Measurements from ENCODE around the gene SECISBP2L.

GRCh38 chr15:49062900-49063299, 16.7 kb upstream of the SECISBP2L start:
- TF ChIP-seq CTCF (IDR thresholded peaks at IDR 0.05) = no peak
- no peak for TF ChIP-seq EZH2phosphoT487 (IDR thresholded peaks at IDR 0.05)
- no peak for TF ChIP-seq EZH2 (IDR thresholded peaks at IDR 0.05)

Measured in neural progenitor cell (in vitro differentiated cells).